Liver (tissue), 3 donors: ENCODE measurements around the gene ANO10.

Experiments used
- RAD21 ChIP-seq, 2 donors: IDR thresholded peaks; 2 replicates each; pipeline ENCODE4 v1.6.1; 2016; ENCODE audit warnings: antibody characterized with exemption in 2 of 2, mild to moderate bottlenecking in 2 of 2
- TAF1 ChIP-seq: conservative IDR thresholded peaks from 2 replicates; pipeline ENCODE4 v1.6.1; 2016; ENCODE audit warnings: antibody characterized with exemption, mild to moderate bottlenecking
- TF ChIP-seq, protein P1 (sequence below): fragments of 150-350 bp; IDR thresholded peaks from 2 replicates; pipeline ENCODE4 v1.5.1; 2017; ENCODE audit warnings: improper control_type of control experiment, low read depth, low read length; ENCODE audit not compliant: missing input control
- TF ChIP-seq, protein P2 (sequence below): IDR thresholded peaks from 2 replicates; pipeline ENCODE4 v1.6.1; 2016; ENCODE audit warnings: antibody characterized with exemption
- donor health status: healthy.
- donor health status: healthy.

DNA sequence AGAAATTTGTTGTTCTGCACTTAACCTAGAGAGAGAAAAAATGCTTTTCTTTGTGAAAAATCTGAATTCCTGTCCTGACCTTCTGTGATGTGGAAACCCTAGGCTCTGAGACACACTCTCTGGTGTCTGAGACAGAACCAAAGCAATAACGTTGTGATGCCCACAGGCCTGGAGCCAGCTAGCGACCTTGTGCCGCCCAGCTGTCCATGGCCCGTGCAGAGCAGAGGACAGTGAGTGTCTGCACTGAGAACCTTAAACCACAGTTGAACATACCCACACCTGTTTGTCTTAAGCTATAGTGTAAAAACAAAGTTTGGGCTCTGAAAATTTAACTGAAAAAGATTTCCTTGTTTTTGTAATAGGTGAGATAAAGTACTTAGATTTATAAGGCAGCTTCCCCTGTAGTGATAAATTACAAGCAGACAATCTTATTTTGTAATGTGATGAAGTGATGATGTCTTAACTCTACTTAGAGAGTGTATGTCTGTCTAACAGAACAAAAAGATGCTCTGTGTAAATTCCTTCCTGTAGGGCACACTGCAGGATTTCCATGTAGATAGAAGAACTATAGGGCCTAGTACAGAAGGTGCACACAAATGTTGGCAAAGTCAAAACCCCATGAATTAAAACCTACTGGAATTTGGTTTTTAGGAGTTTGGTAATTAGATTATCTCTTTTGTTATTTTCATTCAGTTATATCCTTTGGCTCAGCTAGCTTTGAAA lies 272.8 kb downstream of the ANO10 start:
- TF ChIP-seq, protein P1, sequence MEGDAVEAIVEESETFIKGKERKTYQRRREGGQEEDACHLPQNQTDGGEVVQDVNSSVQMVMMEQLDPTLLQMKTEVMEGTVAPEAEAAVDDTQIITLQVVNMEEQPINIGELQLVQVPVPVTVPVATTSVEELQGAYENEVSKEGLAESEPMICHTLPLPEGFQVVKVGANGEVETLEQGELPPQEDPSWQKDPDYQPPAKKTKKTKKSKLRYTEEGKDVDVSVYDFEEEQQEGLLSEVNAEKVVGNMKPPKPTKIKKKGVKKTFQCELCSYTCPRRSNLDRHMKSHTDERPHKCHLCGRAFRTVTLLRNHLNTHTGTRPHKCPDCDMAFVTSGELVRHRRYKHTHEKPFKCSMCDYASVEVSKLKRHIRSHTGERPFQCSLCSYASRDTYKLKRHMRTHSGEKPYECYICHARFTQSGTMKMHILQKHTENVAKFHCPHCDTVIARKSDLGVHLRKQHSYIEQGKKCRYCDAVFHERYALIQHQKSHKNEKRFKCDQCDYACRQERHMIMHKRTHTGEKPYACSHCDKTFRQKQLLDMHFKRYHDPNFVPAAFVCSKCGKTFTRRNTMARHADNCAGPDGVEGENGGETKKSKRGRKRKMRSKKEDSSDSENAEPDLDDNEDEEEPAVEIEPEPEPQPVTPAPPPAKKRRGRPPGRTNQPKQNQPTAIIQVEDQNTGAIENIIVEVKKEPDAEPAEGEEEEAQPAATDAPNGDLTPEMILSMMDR = no peak
- TF ChIP-seq RAD21 (IDR thresholded peaks at IDR 0.05) (no peak), TAF1 (no peak)
- TF ChIP-seq, protein P2, sequence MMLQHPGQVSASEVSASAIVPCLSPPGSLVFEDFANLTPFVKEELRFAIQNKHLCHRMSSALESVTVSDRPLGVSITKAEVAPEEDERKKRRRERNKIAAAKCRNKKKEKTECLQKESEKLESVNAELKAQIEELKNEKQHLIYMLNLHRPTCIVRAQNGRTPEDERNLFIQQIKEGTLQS = no peak
